ENCODE results near the gene CLDN7. TPM values are rescaled to one million over a fixed set of nuclear protein-coding genes. Genes with fewer than 3 reads are reported as not detected.

The CLDN7 gene
- total RNA-seq, 1 donor from 2014 or later = 248 TPM

DNA sequence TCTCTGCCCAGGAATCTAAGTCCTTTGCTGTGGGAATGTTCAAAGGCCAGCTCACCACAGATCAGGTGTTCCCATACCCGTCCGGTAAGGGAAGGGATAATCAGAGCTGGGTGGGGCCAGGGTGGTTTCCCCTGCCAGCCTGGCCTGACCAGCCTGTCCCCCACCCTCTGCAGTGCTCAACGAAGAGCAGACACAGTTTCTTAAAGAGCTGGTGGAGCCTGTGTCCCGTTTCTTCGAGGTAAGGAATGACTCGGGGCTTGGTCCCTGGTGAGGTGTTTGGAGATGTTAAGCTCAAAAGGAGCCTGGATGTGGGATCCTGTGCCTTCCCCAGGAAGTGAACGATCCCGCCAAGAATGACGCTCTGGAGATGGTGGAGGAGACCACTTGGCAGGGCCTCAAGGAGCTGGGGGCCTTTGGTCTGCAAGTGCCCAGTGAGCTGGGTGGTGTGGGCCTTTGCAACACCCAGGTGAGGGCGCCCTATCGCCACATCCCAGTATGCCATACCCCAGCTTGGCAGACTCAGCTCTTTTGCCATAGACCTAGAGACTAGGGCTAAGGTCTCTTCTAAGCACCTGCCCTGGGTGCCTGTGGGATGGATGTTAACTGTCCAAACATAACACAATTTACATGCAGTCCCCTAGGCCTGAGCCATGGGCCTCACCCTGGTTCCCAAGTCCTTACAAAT lies 41.5 kb downstream of the CLDN7 start:
- DNase-seq (ENCODE audit: low spot score) = peak; percentile 58

DNA sequence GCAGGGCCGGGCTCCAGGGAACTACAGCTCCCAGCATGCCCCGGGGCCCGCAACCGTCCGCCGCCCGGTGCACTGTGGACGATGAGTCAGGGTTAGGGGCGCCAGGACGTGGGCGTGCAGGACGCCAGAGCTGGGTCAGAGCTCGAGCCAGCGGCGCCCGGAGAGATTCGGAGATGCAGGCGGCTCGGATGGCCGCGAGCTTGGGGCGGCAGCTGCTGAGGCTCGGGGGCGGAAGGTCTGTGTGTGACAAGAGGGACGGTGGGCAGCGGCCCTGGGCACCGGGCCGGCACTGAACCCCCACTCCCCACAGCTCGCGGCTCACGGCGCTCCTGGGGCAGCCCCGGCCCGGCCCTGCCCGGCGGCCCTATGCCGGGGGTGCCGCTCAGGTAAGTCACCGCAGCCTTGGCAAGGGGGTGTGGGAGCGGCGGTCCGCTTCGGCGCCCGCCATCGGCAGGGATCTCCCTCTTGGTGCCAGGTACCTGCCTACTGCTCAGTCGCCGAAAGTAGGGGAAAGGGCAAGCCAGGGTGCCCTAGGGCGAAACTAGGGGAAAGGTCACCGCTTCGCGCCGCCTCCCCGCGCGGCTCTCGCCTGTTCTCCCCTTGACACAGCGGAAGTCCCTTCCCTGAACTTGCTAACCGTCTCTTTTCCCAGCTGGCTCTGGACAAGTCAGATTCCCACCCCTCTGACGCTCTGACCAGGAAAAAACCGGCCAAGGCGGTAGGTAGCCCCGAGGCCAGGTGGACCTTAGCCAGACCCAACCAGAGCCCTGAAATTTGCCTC lies 42.3 kb downstream of the CLDN7 start, which contains the start of the genes ACADVL and DLG4:
TSS of gene ACADVL (plus strand) at position 127 of the 781 bp plus-strand sequence. CDS start at position 174, 47 bp downstream.
TSS of gene DLG4 (minus strand) at position 25 of the 781 bp plus-strand sequence.
- peak; percentile 90 for DNase-seq (ENCODE audit: low spot score)

DNA sequence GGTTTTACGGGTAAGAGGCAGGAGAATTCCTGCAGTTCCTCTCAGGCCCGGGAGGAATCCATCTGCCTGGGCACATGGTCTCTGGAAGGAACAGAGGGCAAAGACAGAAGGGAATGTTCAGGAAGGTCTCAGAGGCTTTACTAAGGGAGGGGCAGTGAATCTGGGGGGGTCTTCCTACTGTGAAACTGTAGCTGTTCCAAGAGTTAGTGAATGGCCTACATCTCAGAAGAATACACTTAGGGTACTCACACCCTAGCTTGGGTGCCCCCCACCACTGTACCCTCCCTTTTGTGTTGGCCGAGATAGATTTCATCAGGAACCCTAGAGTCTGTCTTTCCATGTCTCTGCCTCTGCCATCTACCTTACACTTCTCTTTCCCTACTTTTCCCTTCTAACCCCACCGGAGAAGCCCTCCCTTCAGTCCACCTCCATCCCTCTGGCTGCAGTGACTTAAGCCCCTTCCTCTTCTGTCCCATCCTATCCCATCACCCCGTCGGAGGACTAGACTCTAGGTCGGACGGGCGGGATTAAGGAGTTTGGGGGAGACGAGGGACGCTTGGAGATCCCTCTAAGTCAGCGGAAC lies 43.0 kb downstream of the CLDN7 start:
- DNase-seq (ENCODE audit: low spot score) = no peak

DNA sequence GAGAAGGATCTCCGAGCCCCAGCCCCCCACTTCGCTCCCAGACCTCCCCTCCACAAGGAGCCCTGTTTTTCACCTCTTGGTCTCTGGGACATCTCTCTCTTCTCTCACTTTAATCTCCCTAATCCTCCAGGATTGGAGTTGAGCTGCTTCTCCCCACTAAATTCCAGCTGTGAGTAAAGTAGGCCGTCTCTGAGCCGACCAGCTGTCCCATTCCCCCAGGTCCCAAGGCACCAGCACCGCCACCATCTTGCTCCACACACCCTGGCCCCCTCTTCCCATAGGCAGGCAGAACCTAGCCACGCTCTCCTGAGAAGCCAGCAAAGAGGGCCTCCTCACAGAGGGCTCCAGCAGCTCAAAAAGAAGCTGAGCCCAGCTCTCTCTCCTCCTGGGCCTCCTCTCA lies 43.5 kb downstream of the CLDN7 start:
- DNase-seq (ENCODE audit: low spot score) = no peak

DNA sequence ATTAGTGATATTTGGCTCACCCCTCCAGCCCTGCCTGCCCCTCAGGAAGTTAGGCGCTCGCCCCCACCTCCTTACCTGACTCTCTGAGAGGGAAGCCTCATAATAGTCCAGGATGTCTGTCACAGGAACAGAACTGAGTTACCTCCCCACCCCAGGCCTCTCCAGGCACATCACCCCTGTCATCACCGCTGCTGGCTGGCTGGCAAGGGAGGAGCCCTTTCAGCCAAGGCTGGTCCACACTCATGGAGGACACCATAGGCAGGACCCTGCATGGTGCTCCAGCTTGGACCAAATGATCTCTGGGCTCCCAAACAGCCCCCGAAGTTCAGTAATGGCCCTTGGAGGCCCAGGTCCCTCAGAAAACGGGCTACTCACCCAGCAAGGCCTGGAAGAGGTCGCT lies 44.1 kb downstream of the CLDN7 start:
- no peak for DNase-seq (ENCODE audit: low spot score)

DNA sequence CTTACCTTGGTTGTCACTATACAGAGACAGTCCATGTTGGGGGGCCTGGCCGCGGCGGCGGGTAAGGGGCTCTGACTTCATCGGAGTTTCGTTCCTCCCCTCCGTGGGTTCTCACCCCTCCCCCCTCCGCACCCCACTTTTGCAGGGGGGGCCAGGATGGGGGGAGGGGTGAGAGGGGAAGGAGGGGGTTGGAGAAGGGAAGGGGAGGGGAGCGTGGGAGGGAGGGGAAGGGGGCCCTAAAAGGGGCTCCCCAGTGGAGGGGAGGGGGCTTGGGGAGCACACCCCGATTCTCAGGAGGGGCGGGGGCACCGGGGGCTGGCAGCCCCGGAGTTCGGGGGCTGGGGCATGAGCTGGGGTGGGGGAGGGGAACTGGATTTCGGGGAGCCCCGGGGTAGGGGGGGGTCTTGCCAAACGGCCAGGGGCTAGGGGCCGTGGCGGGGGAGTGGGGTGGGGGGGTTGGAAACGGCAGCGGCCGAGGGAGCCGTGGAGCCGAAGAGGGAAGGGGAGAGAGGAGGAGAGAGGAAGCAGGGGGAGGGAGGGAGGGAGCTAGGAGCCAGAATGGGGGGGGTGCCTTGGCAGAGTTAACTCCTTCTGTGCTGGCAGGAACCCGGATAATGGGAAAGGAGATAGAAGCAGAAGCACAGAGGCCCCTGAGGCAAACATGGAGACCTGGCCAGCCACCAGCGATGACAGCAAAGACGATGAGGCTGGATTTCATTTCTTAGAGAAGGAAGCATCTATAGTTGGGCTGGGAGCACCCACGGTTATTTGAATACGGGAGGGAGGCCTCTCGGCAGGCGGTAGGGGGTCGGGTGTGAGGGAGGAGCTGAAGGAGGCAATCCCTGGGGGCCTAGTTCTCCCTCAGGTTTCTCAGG lies 44.9 kb downstream of the CLDN7 start:
- no peak for DNase-seq (ENCODE audit: low spot score)

DNA sequence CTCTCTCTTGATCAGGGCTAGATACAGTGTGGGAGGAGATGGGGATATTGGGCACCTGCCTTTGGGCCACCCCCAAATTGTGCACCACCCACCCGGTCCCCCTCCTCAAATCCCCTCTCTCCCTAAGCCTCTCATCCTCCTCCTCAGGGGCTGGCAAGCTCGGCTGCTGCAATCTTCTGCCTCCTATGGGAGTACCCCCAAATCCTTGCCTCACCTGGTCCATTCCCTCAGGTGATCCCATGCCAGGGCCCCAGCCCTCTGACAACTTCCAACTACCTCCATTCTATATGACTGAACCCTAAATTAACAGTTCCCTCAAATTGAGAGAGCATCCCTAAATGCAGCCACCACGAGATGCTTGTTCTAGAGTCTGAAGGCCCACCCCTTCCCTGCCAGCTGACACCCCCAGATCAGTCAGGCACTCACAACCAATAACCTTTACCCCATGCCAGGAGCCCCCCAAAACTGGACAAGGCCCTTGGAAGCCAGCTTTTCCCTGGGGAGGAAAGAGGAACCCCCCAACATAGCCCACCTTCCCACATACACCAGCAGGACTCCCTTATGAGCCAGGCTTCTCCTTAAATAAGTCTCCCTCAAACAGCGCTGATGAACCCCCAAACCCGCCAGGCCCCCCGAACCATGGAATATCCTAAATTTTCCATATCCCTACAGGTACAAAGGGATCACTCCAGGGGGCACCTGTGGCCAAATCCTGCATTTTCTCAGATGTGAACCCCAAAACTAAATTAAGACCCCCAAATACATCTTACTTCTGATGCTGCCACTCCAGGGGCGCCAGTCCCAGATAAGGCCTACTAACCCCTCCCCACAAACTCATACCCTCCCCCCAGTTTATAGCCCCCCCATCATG lies 45.8 kb downstream of the CLDN7 start:
- no peak for DNase-seq (ENCODE audit: low spot score)

DNA sequence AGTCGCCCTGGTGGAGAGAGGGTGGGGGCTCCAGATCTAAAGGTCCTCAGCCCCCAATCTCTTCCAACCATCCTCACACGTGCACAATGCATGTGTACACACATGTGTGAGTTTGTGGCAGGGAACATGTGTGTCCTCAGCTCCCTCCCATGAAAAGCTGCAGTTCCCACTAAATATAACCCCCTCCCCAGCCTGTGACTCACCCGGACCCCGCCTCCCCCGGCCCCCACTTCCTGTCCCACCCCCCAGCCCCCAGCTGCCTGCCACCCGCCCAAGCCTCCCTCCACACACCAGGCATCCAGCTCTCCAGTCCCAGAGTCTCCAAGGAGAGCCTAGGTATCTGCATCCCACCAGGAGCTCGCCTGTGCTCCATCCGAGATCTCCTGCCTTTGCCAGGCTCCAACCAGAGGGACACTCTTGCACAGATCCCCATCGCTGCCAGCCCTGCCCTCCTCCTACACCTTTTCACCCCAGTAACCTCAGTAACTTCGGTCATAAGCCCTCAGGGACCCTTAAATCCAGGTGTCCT lies 46.6 kb downstream of the CLDN7 start:
- DNase-seq (ENCODE audit: low spot score) = no peak

DNA sequence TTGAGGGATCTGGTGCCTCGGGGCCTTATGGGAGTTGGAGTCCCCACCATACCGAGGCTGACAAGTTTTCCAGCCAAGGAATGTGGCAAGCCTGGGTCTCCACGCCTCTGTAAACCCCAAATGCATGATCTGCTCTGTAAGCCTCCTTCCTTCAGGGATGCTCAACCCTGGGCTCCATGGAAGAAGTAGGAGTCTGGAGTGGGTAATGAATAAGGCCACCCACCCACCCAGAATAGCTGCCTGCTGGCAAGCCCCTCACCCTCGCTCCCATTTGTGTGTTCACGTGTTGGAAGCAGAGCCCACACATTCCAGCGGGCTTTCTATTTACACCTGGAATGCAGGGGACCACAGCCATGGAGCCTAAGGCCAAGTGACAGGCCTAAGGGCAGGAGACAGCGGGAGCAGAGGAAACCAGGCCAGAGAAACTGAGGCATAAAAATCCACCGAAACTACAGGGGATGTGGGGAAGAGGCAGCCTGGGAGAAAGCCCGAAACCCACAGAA lies 47.1 kb downstream of the CLDN7 start:
- no peak for DNase-seq (ENCODE audit: low spot score)

DNA sequence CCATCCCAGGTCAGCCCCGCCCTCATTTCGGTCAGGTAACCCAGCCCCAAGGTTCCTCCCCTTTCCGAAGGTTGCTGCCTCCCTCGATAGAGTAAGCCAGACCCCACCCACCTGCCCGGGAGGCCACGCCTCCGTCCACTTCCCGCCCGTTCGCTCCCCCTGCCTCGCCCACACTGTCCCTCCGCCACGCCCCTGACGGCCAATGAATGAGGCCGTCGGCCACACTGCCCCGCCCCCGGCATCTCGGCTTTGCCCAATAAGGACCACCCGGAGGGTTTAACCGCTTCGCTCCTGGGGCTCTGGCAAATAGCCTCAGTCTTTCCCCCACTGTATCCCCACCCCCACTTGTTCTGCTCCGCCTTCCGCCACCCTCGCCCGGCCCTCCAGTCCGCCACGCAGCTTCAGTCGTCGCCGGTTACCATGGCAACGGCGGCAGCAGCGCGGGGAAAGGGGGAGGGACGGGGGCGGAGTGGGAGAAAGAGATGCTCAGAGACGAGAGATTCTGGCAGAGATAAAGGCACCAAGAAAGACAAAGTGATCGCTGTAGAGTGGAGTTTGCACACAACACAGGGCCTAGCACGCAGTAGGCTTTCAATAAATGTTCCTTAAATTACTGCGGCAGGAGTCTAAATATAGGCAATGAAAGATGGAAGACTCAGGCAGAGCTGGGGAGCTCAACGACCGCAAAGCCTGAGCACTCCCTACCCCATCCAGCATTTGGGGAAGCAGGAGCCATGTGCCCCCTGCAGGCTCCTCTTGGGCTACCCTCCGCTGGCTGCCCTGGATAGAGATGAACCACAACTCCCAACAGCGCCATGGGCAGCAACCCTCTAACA lies 47.8 kb downstream of the CLDN7 start:
- DNase-seq (ENCODE audit: low spot score) = peak; percentile 97

DNA sequence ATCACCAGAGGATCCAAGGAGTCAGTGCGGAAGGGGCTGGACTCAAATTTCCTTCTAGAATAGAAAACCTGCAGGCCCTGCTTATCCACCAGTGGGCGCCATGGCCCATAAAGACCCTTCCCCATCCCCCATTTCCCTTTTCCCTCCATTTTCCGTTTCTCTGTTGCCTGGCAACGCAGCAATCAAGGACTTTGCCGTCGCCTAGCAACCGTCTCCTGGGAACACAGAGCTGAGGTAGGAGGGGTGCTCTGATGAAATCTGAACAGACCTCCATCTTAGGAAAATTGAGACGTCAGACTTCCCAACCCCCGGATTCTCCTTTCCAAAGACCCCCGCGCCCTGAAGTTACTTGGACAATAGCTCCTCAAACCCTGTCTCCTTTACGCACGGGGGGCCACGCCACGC lies 48.4 kb downstream of the CLDN7 start:
- DNase-seq (ENCODE audit: low spot score) = no peak

DNA sequence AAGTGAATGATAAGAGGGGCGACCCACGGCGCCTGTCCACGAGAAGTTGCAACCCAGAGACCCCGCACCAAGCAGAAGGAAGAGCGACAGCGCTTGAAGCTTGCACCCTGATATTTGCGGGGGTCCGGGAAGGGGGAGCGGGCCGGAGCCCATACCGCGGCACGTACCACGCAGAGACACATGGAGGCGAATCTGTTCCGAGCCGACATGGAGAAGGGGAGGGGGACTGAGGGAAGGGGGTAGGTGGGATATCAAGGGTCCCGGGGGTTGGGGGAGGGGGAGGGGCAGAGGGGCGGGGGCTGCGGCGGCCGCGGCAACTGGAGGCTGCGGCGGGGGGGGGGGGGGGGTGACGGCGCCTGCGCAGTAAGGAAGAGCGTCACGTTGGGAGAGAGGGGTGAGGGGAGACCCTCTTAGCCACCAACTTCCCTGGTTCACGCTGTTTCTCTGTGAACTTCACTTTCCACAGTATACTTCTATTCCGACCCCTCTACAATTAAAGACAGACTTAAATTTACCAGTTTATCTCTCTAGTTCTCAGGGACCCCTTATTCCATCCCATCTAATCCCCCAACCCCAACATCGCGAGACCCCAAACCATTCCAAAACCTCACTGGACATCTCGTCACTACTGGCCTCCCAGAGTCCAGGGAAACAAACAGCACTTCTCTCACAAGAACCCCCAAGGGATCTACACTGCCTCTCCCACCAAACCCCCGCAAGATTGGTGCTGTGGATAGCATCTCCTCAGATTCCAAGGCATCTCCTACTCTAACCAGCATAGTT lies 50.6 kb downstream of the CLDN7 start:
- no peak for DNase-seq (ENCODE audit: low spot score)

Other genes starting within 250 kb of the CLDN7 start
- 228 TPM for gene RNASEK, start 249.9 kb downstream of the CLDN7 start, total RNA-seq
- 6.2 TPM for gene BCL6B, start 239.4 kb downstream of the CLDN7 start, total RNA-seq
- gene SLC16A13, start 226.5 kb downstream of the CLDN7 start, total RNA-seq = 44.4 TPM
- gene SLC16A11, start 218.4 kb downstream of the CLDN7 start, total RNA-seq = 4.5 TPM
- gene CLEC10A, start 182.2 kb downstream of the CLDN7 start, total RNA-seq = 8.3 TPM
- gene ASGR2, start 147.7 kb downstream of the CLDN7 start, total RNA-seq = 45.5 TPM
- gene ASGR1, start 83.1 kb downstream of the CLDN7 start, total RNA-seq = 5.0 TPM
- gene DLG4, start 42.6 kb downstream of the CLDN7 start, total RNA-seq = 36.5 TPM
- gene ACADVL, start 42.5 kb downstream of the CLDN7 start, total RNA-seq = 914 TPM
- gene DVL2, start 28.0 kb downstream of the CLDN7 start, total RNA-seq = 60.9 TPM
- 32.3 TPM for gene PHF23, start 23.0 kb downstream of the CLDN7 start, total RNA-seq
- gene GABARAP, start 20.0 kb downstream of the CLDN7 start, total RNA-seq = 587 TPM
- 107 TPM for gene CTDNEP1, start 10.7 kb downstream of the CLDN7 start, total RNA-seq
- 47.9 TPM for gene ELP5, start 10.3 kb downstream of the CLDN7 start, total RNA-seq
- gene SLC2A4, start 19.2 kb upstream of the CLDN7 start, total RNA-seq = 7.6 TPM
- gene YBX2, start 32.2 kb upstream of the CLDN7 start, total RNA-seq = 1.4 TPM
- 233 TPM for gene EIF5A, start 45.1 kb upstream of the CLDN7 start, total RNA-seq
- gene GPS2, start 52.9 kb upstream of the CLDN7 start, total RNA-seq = 71.8 TPM
- 50.3 TPM for gene NEURL4, start 66.9 kb upstream of the CLDN7 start, total RNA-seq
- 24.2 TPM for gene ACAP1, start 74.1 kb upstream of the CLDN7 start, total RNA-seq
- gene KCTD11, start 89.7 kb upstream of the CLDN7 start, total RNA-seq = 15.3 TPM
- gene TMEM95, start 92.7 kb upstream of the CLDN7 start, total RNA-seq = not detected
- gene TNK1, start 118.6 kb upstream of the CLDN7 start, total RNA-seq = 11.7 TPM
- 39.7 TPM for gene PLSCR3, start 132.0 kb upstream of the CLDN7 start, total RNA-seq
- gene TMEM256, start 141.6 kb upstream of the CLDN7 start, total RNA-seq = 67.5 TPM
- 35.2 TPM for gene NLGN2, start 145.4 kb upstream of the CLDN7 start, total RNA-seq
- not detected for gene SPEM1, start 157.8 kb upstream of the CLDN7 start, total RNA-seq
- not detected for gene SPEM2, start 163.1 kb upstream of the CLDN7 start, total RNA-seq
- not detected for gene SPEM3, start 166.4 kb upstream of the CLDN7 start, total RNA-seq
- gene TMEM102, start 173.0 kb upstream of the CLDN7 start, total RNA-seq = 14.3 TPM
- 2.7 TPM for gene FGF11, start 177.0 kb upstream of the CLDN7 start, total RNA-seq
- 10.0 TPM for gene CHRNB1, start 182.6 kb upstream of the CLDN7 start, total RNA-seq
- 82.8 TPM for gene ZBTB4, start 217.2 kb upstream of the CLDN7 start, total RNA-seq
- not detected for gene SLC35G6, start 219.0 kb upstream of the CLDN7 start, total RNA-seq
- 133 TPM for gene POLR2A, start 221.9 kb upstream of the CLDN7 start, total RNA-seq

All from mucosa of gallbladder (tissue), 1 donor.